Activated CD4-positive, CD25-positive, alpha-beta regulatory T cell treated with anti-CD3 and anti-CD28 coated beads, Interleukin-2, amount 50 U/mL, for 72 hours (primary cell): ENCODE data around the gene VPS37B.

Source experiments
- DNase-seq: peaks from one replicate; pipeline ENCODE4 v3.0.0; 2021

VPS37B gene

DNA sequence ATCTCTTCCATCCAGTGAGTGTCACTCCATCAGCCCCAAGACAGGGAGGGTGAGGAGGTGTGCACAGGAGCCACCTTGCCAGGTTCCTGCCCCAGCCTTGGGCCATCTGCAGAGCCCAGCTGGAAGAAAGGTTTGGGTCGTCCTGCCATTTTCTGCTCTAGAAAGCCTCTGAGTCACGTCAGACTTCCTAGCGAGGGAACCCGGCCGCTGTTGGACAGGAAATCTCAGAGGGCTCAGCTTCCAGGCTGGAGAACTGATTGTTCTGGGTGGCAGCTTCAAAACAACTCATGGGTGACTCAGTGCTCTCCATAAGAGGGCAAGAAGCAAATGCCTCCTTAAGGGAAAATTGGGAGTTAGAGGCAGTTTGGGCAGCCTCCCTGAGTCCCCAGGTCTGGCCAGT is 44.1 kb downstream of the VPS37B start:
- no peak for DNase-seq

DNA sequence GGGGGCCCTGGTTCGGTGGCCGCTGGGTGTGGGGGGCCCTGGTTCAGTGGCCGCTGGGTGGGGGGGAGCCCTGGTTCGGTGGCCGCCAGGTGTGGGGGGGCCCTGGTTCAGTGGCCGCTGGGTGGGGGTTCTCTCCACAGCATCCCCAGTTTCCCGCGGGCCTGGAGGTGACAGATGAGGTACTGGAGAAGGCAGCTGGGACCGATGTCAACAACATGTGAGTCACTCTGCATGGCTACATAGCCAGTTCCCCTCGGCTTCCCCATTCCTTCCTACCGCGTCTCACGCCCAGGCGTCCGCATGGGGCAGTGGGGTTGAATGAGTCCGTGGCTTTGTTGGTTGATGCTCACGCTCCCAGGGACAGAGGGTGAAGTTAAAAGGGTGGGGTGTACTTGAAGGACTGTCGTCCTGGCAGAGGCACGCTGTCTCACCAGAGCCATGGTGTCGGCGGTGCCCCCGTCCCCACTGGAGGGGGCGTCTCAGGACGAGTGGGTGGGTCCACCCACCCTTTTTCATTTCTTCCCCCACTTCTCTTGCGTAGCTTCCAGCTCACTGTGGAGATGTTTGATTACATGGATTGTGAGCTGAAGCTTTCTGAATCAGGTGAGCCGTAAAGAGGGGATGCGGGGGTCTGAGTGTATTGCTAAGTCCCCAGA is 45.1 kb downstream of the VPS37B start:
- no peak for DNase-seq

DNA sequence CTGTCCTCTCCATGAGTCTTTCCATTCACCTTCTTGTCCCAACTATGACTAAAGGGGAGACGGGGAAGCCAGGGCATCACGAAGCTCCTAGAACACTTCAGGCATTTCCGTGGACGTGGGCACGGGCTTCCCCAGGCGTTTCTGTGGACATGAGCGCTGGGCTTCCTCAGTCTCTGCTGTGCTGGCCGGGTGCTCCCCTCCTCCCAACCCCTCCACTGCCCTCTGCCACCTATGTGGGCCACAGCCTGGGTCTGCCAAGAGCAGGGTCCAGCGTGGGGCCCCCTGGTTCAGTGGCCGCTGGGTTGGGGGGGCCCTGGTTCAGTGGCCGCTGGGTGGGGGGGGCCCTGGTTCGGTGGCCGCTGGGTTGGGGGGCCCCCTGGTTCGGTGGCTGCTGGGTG is 45.9 kb downstream of the VPS37B start:
- DNase-seq: no peak

DNA sequence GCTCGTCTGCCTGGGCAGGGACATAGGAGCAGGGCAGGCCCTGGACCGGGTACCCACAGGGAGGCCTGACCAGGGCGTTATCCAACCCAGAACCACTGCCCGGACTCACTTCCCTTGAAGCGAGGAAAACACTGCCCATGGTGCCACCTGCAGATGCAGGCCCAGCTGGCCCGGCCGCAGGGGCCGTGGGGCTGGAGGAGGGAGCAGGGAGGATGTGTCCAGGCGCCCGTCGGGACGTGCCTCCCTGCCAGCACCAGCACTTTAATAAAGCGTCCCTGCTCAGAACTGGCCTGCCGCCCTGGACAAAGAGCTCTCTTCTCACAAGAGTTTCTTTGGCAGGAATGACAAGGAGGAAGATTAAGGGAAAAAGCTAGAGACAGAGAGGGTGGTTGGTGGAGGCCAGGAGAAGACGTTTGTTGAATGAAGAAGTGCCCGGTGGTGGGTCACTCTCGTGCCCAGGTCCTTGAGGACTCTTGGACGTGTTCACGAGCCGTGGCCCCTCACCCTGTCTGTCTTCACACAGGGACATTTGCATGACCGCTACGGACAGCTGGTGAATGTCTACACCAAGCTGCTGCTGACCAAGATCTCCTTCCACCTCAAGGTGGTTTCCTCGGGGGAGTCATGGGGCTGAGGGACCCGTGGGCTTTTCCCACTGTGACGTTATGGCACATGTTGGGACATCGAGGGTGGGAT is 46.4 kb downstream of the VPS37B start:
- no peak for DNase-seq

DNA sequence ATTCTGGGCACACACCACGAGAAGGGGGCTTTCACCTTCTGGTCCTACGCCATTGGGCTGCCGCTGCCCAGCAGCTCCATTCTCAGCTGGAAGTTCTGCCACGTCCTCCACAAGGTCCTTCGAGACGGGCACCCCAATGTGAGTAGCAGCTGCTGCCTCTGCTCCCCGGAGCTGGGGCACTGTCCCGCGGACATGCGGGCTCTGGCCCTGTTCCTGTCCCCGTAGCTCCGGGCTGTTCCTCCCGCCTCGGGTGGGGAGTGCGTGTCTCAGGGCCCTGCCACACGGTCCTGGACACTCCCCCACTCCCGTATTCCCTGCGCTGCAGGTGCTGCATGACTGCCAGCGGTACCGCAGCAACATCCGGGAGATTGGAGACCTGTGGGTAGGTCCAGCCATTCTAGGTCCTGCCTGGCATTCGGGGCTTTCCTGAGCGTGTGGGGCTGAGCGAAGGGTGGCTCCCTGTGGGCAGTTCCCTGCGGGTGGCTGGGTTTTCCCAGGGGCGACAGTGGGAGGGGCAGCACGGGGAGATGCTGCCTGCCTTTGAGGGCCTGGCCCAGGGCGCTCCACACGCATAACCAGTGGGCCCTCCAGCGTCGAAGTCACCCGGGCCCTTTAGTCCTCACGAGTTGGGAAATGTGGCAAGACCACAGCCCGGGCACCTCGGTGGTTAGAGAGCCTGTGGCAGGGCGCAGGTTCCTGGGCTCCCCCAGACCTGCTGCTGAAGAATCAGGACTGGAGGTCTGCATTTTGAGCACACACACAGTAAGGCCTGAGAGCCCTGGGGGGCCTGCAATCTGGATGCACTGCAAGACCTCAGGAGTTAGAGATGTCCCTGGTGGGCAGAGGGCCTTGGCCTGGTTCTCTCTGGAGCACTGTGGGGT is 47.2 kb downstream of the VPS37B start:
- peak; percentile 27 for DNase-seq

DNA sequence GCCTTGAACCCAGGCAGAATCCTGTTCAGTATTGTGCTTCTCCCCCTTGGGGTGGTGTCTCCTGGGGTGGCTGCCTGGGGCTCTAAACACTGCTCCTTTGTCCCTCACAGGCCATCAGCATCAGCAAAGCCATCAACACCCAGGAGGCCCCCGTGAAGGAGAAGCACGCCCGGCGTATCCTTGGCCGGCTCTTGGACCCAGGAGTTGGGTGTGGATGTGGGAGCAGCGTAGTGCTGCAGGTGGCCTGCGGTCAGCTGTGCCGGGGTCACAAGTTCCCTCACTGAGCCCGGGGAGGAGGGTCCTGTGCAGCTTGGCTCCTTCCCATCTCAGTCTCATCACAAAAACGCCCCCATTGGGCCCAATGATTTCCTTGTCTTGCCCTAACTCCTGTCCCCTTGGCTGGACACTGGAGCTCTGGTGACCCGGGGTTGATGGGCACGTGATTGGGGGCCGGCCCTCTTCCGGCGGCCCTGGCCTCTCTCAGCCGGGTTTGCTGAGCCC is 48.0 kb downstream of the VPS37B start:
- no peak for DNase-seq

DNA sequence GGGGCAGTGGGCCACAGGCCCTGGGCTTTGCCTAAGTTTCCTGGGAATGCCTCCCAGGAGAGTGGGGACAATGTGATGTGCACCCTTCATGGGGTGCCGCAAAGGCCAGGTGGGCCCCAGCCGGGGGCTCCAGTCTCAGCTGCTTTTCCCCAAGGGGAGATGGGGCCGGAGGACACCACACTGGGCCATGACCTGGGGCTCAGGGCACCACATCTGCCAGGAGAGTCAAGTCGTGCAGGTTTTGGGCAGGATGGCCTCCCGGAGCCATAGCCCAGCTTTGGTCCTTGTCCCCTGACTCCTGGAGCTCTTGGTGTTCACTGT is 48.4 kb downstream of the VPS37B start:
- no peak for DNase-seq

DNA sequence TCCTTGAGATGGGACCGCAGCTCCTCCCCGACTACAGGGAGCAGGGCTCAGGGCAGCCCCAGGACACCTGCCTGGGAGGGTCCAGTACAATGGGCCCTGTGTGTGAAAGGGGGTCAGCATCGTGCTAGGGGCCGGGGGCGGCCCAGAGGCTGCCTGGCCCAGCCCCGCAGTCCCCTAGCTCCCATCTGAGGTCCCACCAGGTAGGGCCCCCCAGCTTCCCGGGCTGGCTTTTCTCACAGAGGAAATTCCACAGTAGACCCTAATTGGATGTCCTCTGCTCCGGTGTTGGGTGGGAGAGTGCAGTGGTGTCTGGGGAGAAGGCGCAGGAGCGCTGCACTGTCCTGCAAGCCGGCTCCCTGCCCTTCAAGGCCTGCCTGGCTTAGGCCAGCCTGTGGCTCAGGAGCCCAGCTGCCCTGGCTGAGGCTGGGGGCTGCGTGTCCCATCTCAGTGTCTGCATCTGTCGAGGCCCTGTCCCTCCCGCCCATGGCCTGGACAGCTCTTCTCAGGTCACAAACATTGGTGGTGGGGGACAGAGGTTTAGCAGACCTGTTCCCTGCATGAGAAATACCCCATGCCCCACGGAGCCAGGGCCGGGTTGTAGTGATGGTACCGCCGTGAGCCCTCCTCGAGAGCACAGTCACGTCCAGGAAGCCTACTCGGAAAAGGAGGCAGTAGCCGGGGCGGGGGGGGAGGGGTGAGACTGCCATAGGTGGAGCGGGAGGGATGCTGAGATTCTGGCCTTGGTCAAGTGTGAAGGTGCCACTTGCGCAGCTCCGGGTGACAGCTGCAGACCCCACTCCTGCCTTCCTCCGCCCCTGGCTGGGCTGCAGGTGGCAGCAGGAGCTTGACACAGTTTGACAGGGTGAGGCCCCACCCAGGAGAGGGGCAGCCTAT is 49.1 kb downstream of the VPS37B start:
- no peak for DNase-seq

DNA sequence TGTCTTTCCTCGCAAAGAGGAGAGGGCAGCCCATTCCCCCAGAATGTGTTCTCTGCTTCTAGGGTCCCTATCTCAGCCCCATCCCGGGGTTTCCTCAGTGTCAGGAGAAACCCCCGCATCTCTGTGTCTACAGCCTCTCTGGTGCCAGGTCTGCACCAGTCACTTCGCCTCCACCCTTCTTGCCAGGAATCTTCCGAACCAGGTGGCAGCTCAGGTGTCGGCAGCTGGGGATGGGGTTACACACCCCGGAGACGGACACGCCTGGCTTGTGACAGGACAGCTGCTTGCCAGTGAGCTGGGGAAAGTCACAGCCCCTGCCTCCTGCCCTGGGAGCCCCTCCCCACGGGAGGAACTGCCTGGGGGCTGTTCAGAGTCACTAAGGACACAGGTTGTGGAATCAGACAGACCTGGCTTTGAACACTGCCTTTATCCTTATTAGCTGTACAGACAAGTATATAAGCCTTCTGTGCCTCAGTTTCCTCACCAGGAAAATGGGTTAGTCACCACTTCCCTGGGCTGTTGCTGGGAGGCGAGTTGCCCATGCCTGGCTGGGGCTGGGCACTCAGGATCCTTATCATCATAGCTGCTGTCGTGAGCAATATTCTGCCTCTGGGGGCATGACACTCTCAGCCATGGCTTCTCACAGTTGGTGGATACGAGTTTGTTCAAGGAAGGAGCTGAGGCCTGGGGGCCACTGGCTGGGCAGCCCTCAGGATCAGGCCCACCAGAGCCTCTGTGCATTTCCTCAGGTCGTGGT is 49.9 kb downstream of the VPS37B start:
- no peak for DNase-seq

DNA sequence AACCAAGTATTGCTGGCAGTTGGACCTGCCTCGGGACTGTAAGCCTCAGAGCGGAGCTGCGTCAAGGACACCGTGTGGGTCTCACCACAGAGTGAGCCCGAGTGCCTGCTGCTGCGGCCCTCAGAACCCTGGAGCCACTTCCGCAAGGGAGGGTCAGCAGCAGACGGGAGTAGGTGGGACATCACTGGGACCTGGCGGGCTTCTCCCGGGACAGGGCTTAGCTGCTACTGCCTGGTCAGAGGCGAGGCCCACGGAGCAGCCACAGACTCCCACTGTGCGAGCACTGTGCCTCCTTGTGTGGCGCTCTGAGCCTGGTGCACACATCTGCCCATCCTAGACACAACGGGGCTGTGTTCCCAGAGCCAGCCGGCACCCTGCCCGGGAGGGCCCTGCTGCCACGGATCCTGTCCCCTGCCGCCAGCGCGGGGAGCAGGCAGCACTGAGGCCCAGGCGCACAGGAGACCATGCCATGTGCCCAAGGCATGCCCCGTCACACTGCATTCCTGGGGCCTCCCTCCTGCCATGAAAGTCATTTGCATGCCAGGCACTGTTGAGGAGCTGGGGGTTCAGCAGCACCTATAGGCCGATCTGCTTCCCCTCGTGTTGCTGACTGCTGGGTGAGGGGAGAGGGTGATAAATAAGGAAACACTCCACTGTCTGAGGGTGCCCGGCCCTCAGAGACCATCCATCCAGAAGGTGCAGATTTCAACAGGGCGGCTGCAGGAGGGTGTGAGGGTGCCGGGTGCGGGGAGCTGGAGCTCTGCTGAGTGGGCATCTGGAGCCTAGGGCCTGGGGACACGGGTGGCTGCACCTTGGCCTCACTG is 50.7 kb downstream of the VPS37B start:
- DNase-seq: no peak

DNA sequence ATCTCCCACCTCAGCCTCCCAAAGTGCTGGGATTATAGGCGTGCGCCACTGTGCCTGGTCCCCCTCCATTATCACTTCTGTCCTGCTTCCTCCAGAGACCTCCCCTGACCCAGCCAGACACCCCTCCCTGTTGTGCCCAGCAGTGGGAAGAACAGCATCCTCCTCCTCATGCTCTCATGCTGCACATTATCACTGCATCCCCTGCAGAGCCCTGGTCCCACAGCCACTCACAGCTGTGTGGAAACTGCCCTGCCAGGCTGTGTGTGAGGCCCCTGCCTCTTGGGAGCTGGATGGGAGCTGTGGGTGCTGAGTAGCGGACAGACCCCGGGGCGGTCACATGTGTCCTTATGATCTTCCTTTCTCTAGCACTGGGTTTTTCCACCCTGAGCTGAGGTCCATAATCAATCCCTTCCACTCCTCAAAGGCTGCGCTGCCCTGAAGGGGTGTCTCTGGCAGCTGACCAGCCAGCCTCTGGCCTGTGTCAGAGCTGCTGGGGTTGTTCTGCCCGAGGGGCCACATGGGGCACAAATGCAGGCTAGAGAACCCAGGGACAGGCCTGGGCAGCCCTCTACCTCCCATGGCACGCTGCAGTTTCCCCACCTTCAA is 51.5 kb downstream of the VPS37B start:
- DNase-seq: no peak

DNA sequence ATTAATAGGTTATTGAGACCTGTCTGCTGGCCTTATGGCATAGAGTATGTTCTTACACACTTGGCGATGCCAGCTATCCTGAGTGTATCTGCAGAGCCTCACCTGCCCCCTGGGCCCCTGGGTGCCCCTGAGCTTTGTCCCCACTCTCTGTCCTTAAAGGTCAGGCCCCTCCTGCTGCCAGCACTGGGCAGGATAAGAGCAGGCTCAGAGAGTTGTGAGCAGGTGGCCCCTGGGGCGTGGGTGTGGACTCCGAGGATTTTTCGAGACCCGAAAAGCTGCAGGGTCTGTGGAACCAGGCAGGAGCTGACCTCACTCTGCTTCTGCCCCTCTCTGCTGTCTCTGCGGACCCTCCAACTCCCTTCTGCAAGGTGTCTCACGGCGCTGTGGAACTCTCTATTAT is 52.5 kb downstream of the VPS37B start:
- no peak for DNase-seq

DNA sequence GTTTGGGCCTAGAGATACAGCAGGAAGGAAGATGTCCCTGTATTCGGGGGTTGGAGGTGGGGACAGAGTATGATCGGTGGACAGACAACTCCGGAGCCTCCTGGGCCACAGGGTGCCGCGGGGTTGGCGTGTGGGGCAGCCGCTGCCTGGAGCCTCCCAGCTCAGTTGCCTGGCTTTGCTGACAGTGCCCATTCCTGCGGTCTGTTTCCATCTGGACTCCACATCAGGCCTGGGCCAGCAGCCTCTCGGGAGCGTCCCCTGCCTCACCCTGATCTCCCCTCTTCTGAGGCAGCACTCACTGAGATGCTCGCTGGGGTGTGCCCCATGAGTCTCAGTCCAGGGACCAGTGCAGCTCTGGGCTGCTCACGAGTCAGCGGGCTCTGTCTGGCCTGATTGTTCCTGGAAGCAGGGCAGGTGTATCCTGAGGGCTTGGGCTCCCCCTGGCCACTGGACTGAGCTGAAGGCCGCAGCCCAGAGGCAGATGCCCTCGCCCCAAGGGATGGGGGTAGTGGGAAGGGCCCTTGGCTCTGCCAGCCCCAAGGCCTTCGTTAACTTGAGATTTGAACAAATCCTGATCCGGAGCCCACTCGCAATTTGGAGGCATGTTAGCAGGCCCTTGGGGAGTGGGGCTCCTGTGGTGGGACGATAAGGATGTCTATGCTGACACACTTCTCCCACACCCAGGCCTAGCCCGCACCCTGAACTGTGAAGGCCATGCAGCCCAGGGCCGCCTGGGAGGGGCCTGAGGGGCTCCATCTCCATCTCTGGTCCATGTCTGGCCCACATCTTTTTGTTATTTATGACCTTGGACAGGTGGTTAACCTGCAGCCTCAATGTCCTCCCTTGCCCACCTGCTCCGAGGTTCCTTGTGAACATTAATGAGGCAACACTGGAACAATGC is 53.2 kb downstream of the VPS37B start:
- no peak for DNase-seq

DNA sequence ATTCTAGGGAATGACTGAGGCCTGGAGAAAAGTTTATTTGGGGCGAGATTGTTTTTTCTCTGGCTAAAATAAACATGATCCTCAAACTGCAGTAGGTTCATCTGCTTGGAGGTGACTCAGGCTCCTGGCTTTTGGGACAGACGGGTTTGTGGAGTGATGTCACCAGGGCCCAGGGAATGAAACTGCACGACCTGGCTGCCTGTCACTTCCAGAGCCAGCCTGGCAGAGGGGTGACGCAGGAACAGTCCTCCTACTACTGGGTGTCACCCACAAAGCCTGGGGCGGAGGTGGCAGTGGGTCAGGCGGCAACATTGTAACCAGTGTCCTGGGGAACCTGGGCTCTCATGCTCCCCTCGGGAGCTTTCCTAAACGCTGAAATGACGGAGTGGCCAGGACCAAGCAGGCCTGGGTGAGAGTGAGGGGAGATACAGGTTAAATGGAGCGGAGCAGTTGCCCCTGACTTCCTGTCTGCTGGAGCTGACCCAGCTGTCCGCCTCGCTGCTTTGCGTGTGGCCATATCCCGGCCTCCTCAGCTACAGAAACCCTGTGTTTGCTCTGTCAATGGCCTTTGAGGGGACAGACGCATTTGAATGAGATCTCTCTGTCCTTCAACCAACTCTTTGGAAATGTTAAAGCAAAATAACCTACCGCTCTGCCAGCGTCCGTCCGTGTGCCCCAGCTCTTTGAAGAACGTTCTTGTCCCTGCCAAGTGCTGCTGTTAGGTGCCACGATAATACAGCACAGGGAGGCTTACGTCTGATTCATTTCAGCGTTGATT is 54.2 kb downstream of the VPS37B start:
- no peak for DNase-seq

DNA sequence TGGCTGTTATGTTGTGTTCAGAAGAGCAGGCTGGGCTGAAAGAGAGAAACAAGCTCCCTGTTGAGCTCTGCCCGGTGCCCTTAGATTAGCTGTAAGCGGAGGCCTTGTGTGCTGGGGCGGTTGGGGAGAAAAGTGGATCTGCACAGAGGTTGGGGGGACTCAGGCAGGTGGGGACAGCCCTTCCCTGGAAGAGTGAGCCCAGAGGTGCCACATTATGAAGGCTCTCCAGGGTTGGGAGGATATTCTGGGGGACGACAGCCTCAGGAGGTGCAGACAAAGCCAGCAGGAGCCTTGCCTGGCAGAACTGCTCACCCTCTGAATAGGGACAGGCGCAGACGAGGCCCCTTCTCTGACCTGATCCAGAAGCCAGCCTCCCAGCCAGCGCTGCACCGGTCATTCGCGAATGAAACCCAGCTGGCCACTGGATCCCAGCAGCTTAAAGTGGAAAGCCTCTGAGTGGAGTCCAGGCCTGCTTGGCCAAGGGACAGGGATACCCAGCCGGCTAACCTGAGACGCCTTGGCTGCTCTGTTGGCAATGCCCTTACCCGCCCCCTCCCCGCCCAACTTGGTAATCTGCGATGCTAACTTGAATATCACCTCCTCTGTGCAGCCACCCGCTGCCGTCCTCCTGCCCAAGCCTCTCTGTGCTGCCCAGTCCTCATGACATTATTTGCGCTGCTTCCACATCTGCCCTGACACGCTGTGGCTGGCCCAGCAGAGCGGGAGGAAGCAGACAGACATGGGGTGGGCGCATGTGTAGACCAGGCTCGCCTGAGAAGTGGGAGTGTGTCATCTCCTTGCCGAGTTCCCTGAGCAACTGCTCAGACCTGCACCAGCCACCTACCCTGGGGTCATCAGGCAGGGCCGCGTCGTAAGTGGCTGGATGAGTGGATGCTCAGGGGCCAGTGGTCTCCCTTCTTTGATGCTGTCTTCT is 55.1 kb downstream of the VPS37B start:
- DNase-seq: no peak

DNA sequence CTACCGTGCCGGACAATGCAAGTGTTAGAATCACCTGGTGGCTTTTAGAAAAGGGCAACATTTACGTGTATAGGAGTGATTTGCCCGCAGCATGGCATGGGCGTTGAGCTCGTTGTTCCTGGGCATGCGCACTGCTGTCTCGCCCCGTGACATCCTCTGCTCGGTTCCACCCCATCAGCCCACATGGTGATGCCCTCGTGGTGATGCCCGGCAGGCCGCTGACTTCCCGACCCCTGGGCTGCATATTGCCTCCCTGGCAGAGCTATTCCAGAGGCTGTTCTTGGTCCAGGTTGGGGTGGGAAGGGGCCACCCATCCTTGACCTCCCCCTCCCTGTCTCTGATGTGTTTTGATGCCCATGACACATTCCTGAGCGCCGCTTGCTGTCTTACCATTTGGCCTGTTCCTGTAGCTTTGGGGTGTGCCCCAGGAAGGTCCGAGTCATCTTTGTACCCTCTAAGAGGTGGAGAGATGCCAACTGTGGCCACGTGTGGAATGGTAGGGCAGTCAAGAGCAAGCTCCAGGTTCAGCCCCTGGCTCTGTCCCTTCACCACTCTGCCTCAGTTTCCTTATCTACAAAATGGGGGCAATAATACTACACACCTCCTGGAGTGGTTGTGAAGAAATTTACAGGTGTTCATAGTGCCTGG is 55.9 kb downstream of the VPS37B start:
- no peak for DNase-seq

DNA sequence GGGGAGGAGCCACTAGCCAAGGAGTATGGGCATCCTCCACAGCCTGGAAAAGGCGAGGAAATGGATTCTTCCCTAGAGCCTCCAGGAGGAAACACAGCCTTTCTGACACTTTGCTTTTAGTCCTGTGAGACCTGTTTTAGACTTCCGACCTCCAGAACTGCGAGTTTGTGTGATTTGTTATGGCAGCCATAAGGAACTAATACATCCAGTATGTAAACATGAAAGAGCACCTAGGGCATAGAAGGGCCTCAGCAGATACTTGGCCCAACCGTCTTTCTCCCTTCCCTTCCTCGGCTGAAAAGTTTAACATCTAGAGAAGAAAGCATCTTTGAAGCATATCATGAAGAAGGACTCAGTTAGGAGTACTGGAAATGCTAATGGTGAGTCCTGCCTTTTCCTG is 57.1 kb downstream of the VPS37B start:
- no peak for DNase-seq
